ENCODE results near the gene FUBP3.

The FUBP3 gene

GRCh38 chr9:130687615-130688014 is 108.2 kb downstream of the FUBP3 start:
- peaks cover 6% of the 10 kb centered on the region; the same call in 1 of the 2 replicates for H3K27me3 ChIP-seq (replicated peaks; ENCODE audit: insufficient read depth, low read length)
- no peaks in the 10 kb centered on the region for H3K36me3 ChIP-seq (replicated peaks; ENCODE audit: insufficient read depth, low read length)
- no peak overlapping the region for H3K4me3 ChIP-seq (ENCODE audit: low read length)

More at GRCh38 chr9:130687615-130688014, 108.2 kb downstream of the FUBP3 start:
- DNase-seq: no peak
- TF ChIP-seq EZH2 (optimal IDR thresholded peaks at IDR 0.05; ENCODE audit: low read depth, low read length) (no peak), CTCF (IDR thresholded peaks at IDR 0.05; ENCODE audit: low read length) (no peak)
- Histone ChIP-seq H3K9me2 (replicated peaks; ENCODE audit: insufficient read depth, low read length) (no peaks in the 10 kb centered on the region), H3K79me2 (ENCODE audit: low read length) (no peaks in the 10 kb centered on the region), H3K9me3 (replicated peaks; ENCODE audit: insufficient read depth, low read length) (no peaks in the 10 kb centered on the region), H4K20me1 (ENCODE audit: insufficient read depth, low read length) (no peaks in the 10 kb centered on the region), H3K9ac (ENCODE audit: low read length) (no peak overlapping the region), H3K4me1 (ENCODE audit: low read length) (no peaks in the 10 kb centered on the region), H3F3A (ENCODE audit: insufficient read depth, low read length) (peaks cover 10% of the 10 kb centered on the region; the same call in 1 of the 2 replicates), H2AFZ (ENCODE audit: low read length) (no peak overlapping the region), H3K27ac (ENCODE audit: low read length) (no peak overlapping the region), H3K4me2 (ENCODE audit: low read depth, low read length) (no peak overlapping the region)

Measured in MM.1S (cell line).